OCI-LY3 (cell line): ENCODE data around the gene SOAT2.

Experiments used
- EZH2phosphoT487 ChIP-seq: fragments of 200-600 bp; shearing (Covaris generic); IDR thresholded peaks from 2 replicates; pipeline ENCODE4 v1.6.1; 2018; ENCODE audit warnings: antibody characterized with exemption, mixed run types, low read depth
- TF ChIP-seq, protein P1 (sequence below): fragments of 200-600, 300-600 bp; sonication (generic); IDR thresholded peaks from 2 replicates; pipeline ENCODE4 v1.5.1; 2014; ENCODE audit warnings: antibody characterized with exemption, low read length, low read depth

DNA sequence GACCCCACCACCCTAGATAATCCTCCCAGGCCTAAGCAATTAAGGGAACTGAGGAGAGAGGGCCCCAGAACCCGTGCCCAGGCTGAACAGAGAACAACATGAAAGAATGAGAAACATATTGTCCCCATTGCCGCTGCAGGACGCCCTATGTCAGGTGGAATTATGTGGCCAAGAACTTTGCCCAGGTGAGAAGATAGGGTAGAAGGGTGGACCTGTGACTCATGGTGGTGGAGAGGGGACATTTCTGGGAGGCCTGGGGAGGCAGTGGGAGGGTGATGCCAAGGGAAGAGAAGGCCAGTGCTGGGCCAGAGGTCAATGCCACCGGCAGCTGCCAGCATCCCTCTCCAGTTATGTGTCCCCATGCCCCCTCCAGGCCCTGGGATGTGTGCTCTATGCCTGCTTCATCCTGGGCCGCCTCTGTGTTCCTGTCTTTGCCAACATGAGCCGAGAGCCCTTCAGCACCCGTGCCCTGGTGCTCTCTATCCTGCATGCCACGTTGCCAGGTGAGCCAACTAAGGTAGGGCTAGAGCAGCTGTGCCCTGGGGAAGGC is 15.5 kb downstream of the SOAT2 start:
- TF ChIP-seq, protein P1, sequence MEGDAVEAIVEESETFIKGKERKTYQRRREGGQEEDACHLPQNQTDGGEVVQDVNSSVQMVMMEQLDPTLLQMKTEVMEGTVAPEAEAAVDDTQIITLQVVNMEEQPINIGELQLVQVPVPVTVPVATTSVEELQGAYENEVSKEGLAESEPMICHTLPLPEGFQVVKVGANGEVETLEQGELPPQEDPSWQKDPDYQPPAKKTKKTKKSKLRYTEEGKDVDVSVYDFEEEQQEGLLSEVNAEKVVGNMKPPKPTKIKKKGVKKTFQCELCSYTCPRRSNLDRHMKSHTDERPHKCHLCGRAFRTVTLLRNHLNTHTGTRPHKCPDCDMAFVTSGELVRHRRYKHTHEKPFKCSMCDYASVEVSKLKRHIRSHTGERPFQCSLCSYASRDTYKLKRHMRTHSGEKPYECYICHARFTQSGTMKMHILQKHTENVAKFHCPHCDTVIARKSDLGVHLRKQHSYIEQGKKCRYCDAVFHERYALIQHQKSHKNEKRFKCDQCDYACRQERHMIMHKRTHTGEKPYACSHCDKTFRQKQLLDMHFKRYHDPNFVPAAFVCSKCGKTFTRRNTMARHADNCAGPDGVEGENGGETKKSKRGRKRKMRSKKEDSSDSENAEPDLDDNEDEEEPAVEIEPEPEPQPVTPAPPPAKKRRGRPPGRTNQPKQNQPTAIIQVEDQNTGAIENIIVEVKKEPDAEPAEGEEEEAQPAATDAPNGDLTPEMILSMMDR: no peak
- TF ChIP-seq EZH2phosphoT487: no peak
